ENCODE results near the gene SOWAHA.

The SOWAHA gene

GRCh38 chr5:132837868-132838267 is 24.8 kb downstream of the SOWAHA start:
- H3K4me3 ChIP-seq (ENCODE audit: control insufficient read depth, low read depth, low read length) = no peak overlapping the region
- no peak for DNase-seq (ENCODE audit: low read depth)
- TF ChIP-seq, protein P1, sequence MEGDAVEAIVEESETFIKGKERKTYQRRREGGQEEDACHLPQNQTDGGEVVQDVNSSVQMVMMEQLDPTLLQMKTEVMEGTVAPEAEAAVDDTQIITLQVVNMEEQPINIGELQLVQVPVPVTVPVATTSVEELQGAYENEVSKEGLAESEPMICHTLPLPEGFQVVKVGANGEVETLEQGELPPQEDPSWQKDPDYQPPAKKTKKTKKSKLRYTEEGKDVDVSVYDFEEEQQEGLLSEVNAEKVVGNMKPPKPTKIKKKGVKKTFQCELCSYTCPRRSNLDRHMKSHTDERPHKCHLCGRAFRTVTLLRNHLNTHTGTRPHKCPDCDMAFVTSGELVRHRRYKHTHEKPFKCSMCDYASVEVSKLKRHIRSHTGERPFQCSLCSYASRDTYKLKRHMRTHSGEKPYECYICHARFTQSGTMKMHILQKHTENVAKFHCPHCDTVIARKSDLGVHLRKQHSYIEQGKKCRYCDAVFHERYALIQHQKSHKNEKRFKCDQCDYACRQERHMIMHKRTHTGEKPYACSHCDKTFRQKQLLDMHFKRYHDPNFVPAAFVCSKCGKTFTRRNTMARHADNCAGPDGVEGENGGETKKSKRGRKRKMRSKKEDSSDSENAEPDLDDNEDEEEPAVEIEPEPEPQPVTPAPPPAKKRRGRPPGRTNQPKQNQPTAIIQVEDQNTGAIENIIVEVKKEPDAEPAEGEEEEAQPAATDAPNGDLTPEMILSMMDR (IDR thresholded peaks at IDR 0.05; ENCODE audit: control insufficient read depth, insufficient read depth, low read depth, low read length, missing control alignments) = no peak

DNA sequence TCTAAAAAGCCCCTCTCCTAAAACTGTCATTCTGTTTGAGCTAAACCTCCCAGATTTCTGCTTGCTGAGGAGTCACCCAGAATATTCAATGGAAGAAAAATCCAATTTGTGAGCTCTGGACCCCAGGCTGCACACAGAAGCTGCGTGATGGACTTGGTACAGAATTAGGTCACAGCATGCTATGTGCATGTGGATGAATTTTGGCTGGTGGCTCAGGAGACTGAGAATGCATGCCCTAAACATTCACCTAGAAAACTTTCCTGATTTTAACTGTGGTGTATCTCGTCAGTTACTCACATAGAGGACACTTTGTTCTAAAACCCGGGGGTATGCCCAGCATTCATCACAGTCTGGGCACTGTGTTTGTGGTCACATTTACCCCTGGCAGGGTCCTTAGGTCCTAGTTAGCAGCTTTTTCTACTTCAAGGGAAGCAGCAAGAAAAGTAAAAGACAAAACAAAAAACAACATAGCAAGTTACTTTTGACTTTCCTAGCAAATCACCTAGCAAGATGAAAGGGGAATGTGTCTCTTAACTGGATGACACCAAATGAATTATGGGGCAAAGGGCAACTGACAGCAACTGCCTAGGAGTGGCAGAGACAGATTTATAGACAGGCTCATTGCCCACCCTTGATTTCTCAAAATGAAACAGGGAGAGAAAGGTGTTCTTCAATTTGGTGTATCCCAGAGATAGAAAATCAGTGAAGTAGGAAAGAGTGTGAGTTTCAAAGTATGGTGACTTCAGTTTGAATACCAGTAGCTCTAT is 25.6 kb downstream of the SOWAHA start:
- DNase-seq (ENCODE audit: low read depth) = no peak
- TF ChIP-seq, protein P1 (IDR thresholded peaks at IDR 0.05; ENCODE audit: control insufficient read depth, insufficient read depth, low read depth, low read length, missing control alignments) = no peak

DNA sequence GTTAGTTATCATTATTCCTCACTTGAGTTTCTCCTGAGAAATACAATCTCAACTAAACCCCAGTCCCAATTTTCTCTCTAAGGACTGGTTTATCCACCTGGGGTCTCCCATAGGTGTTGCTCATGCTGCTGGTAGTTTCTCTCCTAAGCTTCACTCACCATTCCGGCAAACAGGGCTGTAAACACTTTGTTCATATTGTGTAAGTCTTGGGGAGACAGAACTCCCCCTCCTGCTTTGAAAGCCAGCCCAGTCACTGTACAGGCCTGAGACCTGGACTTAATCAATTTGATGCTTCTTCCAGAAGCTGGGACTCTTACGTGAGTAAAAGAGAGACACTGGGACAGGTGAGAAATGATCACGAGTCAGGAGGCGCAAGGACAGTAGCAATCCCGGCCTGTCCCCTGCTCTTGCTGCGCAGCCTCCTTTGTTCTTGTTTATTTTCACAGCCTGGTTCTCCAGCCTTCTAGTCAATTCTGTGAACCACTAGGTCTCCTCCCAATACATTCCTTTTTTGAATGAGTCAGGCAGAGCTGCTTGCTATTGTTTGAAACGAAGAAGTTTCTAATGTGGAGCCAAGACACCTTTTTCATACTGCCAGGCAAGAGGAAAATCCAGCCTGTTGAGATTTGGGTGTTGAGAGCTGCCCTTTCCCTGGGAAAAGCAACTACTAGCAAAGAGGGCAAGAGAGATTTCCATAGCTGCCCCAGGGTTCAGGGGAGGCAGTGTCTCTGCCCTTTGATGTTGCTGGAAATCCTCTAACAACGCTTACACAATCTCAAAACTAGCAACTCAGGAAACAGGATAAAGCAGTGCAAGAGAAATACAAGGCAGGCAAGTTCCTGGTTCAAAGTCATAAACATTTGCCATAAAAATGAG is 26.6 kb downstream of the SOWAHA start:
- no peak overlapping the region for H3K4me3 ChIP-seq (ENCODE audit: control insufficient read depth, low read depth, low read length)
- peak; percentile 50 for DNase-seq (ENCODE audit: low read depth)
- TF ChIP-seq, protein P1 (IDR thresholded peaks at IDR 0.05; ENCODE audit: control insufficient read depth, insufficient read depth, low read depth, low read length, missing control alignments) = no peak

More for the DNA sequence above, 25.6 kb downstream of the SOWAHA start:
- no peak overlapping the region for H3K4me3 ChIP-seq (ENCODE audit: control insufficient read depth, low read depth, low read length)

GRCh38 chr5:132840313-132840712 is 27.2 kb downstream of the SOWAHA start:
- DNase-seq (ENCODE audit: low read depth) = no peak

DNA sequence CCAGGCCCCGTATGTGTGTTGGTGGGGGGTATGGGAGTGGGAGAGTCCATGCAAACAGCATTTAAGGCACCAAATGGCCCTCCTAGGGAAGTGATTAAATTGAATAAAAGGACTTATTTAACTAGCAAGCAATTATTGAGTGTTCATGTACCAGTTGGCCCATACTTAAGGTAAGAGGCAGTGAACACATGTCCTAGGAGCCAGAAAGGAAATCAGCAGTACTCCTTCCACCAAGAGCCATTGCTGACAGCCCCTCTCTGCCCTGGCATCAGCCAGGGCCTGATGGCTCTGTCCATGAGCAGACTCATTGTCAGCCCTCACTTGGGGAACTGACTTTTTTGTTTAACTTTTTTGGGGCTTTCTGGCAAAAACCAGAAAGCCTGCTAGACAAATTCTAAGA is 27.8 kb downstream of the SOWAHA start:
- no peak overlapping the region for H3K4me3 ChIP-seq (ENCODE audit: control insufficient read depth, low read depth, low read length)
- DNase-seq (ENCODE audit: low read depth) = no peak
- TF ChIP-seq, protein P1 (IDR thresholded peaks at IDR 0.05; ENCODE audit: control insufficient read depth, insufficient read depth, low read depth, low read length, missing control alignments) = no peak

More at GRCh38 chr5:132840313-132840712, 27.2 kb downstream of the SOWAHA start:
- TF ChIP-seq, protein P1 (IDR thresholded peaks at IDR 0.05; ENCODE audit: control insufficient read depth, insufficient read depth, low read depth, low read length, missing control alignments) = no peak
- no peak overlapping the region for H3K4me3 ChIP-seq (ENCODE audit: control insufficient read depth, low read depth, low read length)

- H3K4me3 ChIP-seq (ENCODE audit: control insufficient read depth, low read depth, low read length) = no peak overlapping the region
- TF ChIP-seq, protein P1 (IDR thresholded peaks at IDR 0.05; ENCODE audit: control insufficient read depth, insufficient read depth, low read depth, low read length, missing control alignments) = no peak
- peak; percentile 45 for DNase-seq (ENCODE audit: low read depth)
Measured at GRCh38 chr5:132841305-132841704, 28.2 kb downstream of the SOWAHA start.

Data from AG09309 (cell line).